ENCODE measurements around the gene POLQ.

The POLQ gene

GRCh38 chr3:121496786-121497185 lies 49.0 kb downstream of the POLQ start:
- Histone ChIP-seq H3K9me3 (ENCODE audit: insufficient read depth, low read length, severe bottlenecking) (no peaks in the 10 kb centered on the region), H3K79me2 (ENCODE audit: insufficient read depth, low read length) (no peaks in the 10 kb centered on the region), H3K4me2 (ENCODE audit: insufficient read depth, low read length) (no peak overlapping the region), H3K9ac (ENCODE audit: low read depth, low read length) (no peak overlapping the region), H3K4me3 (ENCODE audit: low read depth in 1 of 2, low read length in 2 of 2) (no peak overlapping the region), H3K4me1 (ENCODE audit: insufficient read depth, low read length) (no peaks in the 10 kb centered on the region), H3K36me3 (ENCODE audit: insufficient read depth, low read length) (peaks cover 55% of the 10 kb centered on the region), H3K27me3 (ENCODE audit: insufficient read depth, low read length, poor library complexity) (no peaks in the 10 kb centered on the region), H2AFZ (ENCODE audit: low read depth, low read length) (no peak overlapping the region), H3K27ac (ENCODE audit: low read length) (no peak overlapping the region), H4K20me1 (ENCODE audit: insufficient read depth, low read length) (no peaks in the 10 kb centered on the region)
- DNase-seq (no peak), ATAC-seq (ENCODE audit: insufficient read depth, low read depth) (no peak)
- TF ChIP-seq EZH2 (IDR thresholded peaks at IDR 0.05; ENCODE audit: borderline replicate concordance, low read depth, low read length, severe bottlenecking): no peak
- TF ChIP-seq, protein P1, sequence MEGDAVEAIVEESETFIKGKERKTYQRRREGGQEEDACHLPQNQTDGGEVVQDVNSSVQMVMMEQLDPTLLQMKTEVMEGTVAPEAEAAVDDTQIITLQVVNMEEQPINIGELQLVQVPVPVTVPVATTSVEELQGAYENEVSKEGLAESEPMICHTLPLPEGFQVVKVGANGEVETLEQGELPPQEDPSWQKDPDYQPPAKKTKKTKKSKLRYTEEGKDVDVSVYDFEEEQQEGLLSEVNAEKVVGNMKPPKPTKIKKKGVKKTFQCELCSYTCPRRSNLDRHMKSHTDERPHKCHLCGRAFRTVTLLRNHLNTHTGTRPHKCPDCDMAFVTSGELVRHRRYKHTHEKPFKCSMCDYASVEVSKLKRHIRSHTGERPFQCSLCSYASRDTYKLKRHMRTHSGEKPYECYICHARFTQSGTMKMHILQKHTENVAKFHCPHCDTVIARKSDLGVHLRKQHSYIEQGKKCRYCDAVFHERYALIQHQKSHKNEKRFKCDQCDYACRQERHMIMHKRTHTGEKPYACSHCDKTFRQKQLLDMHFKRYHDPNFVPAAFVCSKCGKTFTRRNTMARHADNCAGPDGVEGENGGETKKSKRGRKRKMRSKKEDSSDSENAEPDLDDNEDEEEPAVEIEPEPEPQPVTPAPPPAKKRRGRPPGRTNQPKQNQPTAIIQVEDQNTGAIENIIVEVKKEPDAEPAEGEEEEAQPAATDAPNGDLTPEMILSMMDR (IDR thresholded peaks at IDR 0.05; ENCODE audit: borderline replicate concordance, extremely low read depth, low read length, poor library complexity, severe bottlenecking): no peak

DNA sequence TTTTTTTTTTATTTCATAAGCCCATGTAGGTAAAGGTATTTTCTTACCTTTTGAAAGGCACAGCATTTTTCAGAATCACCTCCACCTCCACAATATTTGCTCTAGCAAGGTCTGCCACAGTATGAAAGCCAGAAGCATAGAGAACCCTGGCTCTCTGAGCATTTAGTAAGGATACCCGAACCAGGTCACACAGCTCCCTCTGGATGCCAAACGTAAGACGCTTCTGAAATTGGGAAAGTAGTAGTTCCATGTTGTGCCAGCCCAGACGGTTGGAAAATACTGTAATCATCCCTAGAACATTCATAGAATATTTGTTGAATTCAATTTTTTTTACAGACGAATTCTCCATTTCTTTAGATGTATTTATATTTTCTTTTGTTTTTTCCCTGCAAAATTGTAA lies 52.4 kb downstream of the POLQ start:
- Histone ChIP-seq H3K27ac (ENCODE audit: low read length) (no peak overlapping the region), H3K9ac (ENCODE audit: low read depth, low read length) (no peak overlapping the region), H3K79me2 (ENCODE audit: insufficient read depth, low read length) (no peaks in the 10 kb centered on the region), H2AFZ (ENCODE audit: low read depth, low read length) (no peak overlapping the region), H3K4me3 (ENCODE audit: low read depth in 1 of 2, low read length in 2 of 2) (no peak overlapping the region), H3K4me1 (ENCODE audit: insufficient read depth, low read length) (no peaks in the 10 kb centered on the region), H3K4me2 (ENCODE audit: insufficient read depth, low read length) (no peak overlapping the region), H3K36me3 (ENCODE audit: insufficient read depth, low read length) (peaks cover 71% of the 10 kb centered on the region), H4K20me1 (ENCODE audit: insufficient read depth, low read length) (no peaks in the 10 kb centered on the region), H3K9me3 (ENCODE audit: insufficient read depth, low read length, severe bottlenecking) (no peaks in the 10 kb centered on the region), H3K27me3 (ENCODE audit: insufficient read depth, low read length, poor library complexity) (no peaks in the 10 kb centered on the region)
- TF ChIP-seq, protein P1 (IDR thresholded peaks at IDR 0.05; ENCODE audit: borderline replicate concordance, extremely low read depth, low read length, poor library complexity, severe bottlenecking): no peak
- TF ChIP-seq EZH2 (IDR thresholded peaks at IDR 0.05; ENCODE audit: borderline replicate concordance, low read depth, low read length, severe bottlenecking): no peak
- no peak for ATAC-seq (ENCODE audit: insufficient read depth, low read depth)
- DNase-seq: no peak

- Histone ChIP-seq H3K4me1 (ENCODE audit: insufficient read depth, low read length) (no peaks in the 10 kb centered on the region), H3K27me3 (ENCODE audit: insufficient read depth, low read length, poor library complexity) (no peaks in the 10 kb centered on the region), H3K9me3 (ENCODE audit: insufficient read depth, low read length, severe bottlenecking) (no peaks in the 10 kb centered on the region), H4K20me1 (ENCODE audit: insufficient read depth, low read length) (no peaks in the 10 kb centered on the region), H2AFZ (ENCODE audit: low read depth, low read length) (no peak overlapping the region), H3K36me3 (ENCODE audit: insufficient read depth, low read length) (peaks cover 78% of the 10 kb centered on the region), H3K27ac (ENCODE audit: low read length) (no peak overlapping the region), H3K4me2 (ENCODE audit: insufficient read depth, low read length) (no peak overlapping the region), H3K79me2 (ENCODE audit: insufficient read depth, low read length) (no peaks in the 10 kb centered on the region), H3K4me3 (ENCODE audit: low read depth in 1 of 2, low read length in 2 of 2) (no peak overlapping the region), H3K9ac (ENCODE audit: low read depth, low read length) (no peak overlapping the region)
- DNase-seq: no peak
- no peak for ATAC-seq (ENCODE audit: insufficient read depth, low read depth)
- TF ChIP-seq, protein P1 (IDR thresholded peaks at IDR 0.05; ENCODE audit: borderline replicate concordance, extremely low read depth, low read length, poor library complexity, severe bottlenecking): no peak
- TF ChIP-seq EZH2 (IDR thresholded peaks at IDR 0.05; ENCODE audit: borderline replicate concordance, low read depth, low read length, severe bottlenecking): no peak
Measured at GRCh38 chr3:121491683-121492320, 54.0 kb downstream of the POLQ start.

All from DND-41 (cell line).